HFFc6 (cell line): ENCODE measurements around the gene PHACTR1. TPM values are rescaled to one million over a fixed set of nuclear protein-coding genes. Genes with fewer than 3 reads are reported as not detected.

Source experiments
- DNase-seq: peaks from one replicate; pipeline ENCODE4 v3.0.0-alpha.2; 2018
- H3K27ac Mint-ChIP-seq: 2 replicates; pipeline ENCODE4 v1.8.0; 2020; ENCODE audit warnings: mild to moderate bottlenecking, mixed read lengths
- H3K27me3 Mint-ChIP-seq: 2 replicates; pipeline ENCODE4 v1.8.0; 2021; ENCODE audit warnings: mild to moderate bottlenecking, moderate library complexity, mixed read lengths; ENCODE audit not compliant: insufficient read depth
- H3K36me3 Mint-ChIP-seq: 2 replicates; pipeline ENCODE4 v1.8.0; 2021; ENCODE audit warnings: low read depth, mixed read lengths
- H3K4me1 Mint-ChIP-seq: 2 replicates; pipeline ENCODE4 v1.8.0; 2020; ENCODE audit warnings: low read depth, mixed read lengths
- H3K4me3 Mint-ChIP-seq: 2 replicates; pipeline ENCODE4 v1.8.0; 2020; ENCODE audit warnings: mild to moderate bottlenecking, moderate library complexity, mixed read lengths
- H3K9me3 Mint-ChIP-seq: 2 replicates; pipeline ENCODE4 v1.8.0; 2020; ENCODE audit warnings: mild to moderate bottlenecking, mixed read lengths
- total RNA-seq, 6 experiments: library from RNA; stranded (reverse); fragmentation: NEBNext Ultra II Directional; extraction: Animal tissue kit (Norgen Biotek cat#: 25700); gene quantifications; 2 replicates in 1 of 6; 3 replicates in 5 of 6; pipeline ENCODE4 v1.2.3, GENCODE V29; 2021
- TF ChIP-seq, protein P1 (sequence below): fragments of 200-600 bp; sonication (generic); IDR thresholded peaks from 2 replicates; pipeline ENCODE4 v1.5.0; 2021; ENCODE audit warnings: antibody characterized with exemption, mild to moderate bottlenecking

PHACTR1 gene
- total RNA-seq, 6 experiments from 2014 or later, result 2.5 to 4.7 (median 3.9) TPM

DNA sequence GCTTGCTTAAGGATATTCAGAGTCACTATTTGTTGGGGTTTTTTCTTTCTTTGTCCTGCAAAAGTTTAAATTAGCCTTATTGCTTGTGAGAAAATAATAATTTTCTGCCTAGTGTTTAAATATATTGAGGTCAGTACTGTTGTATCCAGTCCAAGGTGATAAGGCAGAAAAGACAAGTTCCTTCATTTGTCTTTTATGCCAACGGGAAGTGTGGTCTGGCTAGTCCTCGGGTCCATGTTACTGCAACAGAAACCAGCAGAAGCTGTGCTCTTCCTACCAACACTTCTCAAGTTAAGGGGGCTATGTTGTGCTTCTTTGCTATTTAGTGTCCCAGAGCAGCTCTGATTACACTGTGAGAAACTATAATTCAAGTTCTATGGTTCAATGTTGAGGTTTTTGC lies 310.6 kb downstream of the PHACTR1 start:
- Mint-ChIP-seq H3K27me3 (no peaks in the 10 kb centered on the region; the same call in 1 of the 2 replicates), H3K9me3 (no peaks in the 10 kb centered on the region)

DNA sequence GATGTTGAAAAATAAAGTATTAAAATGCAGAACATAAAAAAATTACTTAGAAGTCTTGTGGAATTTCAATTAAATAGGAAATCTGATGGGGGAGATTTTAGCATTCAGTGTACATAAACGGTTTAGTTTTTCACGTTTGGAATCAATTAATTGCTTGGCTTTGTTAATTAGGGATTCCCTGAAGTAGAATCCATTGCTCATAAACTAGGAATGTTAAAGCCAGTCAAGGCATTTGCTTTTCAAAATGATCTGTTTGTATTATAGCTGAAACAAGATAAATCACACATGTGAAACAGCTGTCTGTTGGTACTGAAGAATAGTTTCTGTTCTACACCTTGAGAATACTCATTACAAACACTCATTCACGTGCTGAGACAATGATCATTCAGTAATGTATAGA lies 313.8 kb downstream of the PHACTR1 start:
- no peaks in the 10 kb centered on the region; the same call in 1 of the 2 replicates for H3K27me3 Mint-ChIP-seq
- no peak for DNase-seq
- H3K4me3 Mint-ChIP-seq, result no peak overlapping the region
- H3K9me3 Mint-ChIP-seq, result no peaks in the 10 kb centered on the region
- no peaks in the 10 kb centered on the region for H3K36me3 Mint-ChIP-seq
- H3K4me1 Mint-ChIP-seq, result peaks cover 20% of the 10 kb centered on the region
- TF ChIP-seq, protein P1, sequence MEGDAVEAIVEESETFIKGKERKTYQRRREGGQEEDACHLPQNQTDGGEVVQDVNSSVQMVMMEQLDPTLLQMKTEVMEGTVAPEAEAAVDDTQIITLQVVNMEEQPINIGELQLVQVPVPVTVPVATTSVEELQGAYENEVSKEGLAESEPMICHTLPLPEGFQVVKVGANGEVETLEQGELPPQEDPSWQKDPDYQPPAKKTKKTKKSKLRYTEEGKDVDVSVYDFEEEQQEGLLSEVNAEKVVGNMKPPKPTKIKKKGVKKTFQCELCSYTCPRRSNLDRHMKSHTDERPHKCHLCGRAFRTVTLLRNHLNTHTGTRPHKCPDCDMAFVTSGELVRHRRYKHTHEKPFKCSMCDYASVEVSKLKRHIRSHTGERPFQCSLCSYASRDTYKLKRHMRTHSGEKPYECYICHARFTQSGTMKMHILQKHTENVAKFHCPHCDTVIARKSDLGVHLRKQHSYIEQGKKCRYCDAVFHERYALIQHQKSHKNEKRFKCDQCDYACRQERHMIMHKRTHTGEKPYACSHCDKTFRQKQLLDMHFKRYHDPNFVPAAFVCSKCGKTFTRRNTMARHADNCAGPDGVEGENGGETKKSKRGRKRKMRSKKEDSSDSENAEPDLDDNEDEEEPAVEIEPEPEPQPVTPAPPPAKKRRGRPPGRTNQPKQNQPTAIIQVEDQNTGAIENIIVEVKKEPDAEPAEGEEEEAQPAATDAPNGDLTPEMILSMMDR, result no peak
- no peak overlapping the region for H3K27ac Mint-ChIP-seq

More for the DNA sequence above, 310.6 kb downstream of the PHACTR1 start:
- Mint-ChIP-seq H3K36me3 (no peaks in the 10 kb centered on the region), H3K4me3 (no peak overlapping the region), H3K27ac (no peak overlapping the region), H3K4me1 (peaks cover 20% of the 10 kb centered on the region)
- TF ChIP-seq, protein P1, result no peak
- no peak for DNase-seq

DNA sequence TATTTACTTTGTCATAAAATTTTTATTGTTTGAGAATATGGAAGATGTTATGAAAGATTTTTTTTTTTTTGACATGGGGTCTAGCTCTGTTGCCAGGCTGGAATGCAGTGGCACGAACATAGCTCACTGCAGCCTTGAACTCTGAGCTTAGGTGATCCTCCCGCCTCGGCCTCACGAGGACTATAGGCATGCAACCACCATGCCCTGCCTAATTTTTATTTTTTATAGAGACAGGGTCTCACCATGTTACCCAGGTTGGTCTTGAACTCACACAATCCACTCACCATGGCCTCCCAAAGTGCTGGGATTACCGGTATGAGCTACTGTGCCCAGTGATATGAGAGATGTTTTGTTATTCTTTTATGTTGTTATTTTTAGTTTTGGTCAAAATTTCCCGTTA lies 316.0 kb downstream of the PHACTR1 start:
- Mint-ChIP-seq H3K4me1 (peaks cover 12% of the 10 kb centered on the region), H3K4me3 (no peak overlapping the region), H3K36me3 (no peaks in the 10 kb centered on the region), H3K9me3 (no peaks in the 10 kb centered on the region), H3K27ac (no peak overlapping the region), H3K27me3 (no peaks in the 10 kb centered on the region; the same call in 1 of the 2 replicates)
- TF ChIP-seq, protein P1, result no peak
- DNase-seq, result no peak

DNA sequence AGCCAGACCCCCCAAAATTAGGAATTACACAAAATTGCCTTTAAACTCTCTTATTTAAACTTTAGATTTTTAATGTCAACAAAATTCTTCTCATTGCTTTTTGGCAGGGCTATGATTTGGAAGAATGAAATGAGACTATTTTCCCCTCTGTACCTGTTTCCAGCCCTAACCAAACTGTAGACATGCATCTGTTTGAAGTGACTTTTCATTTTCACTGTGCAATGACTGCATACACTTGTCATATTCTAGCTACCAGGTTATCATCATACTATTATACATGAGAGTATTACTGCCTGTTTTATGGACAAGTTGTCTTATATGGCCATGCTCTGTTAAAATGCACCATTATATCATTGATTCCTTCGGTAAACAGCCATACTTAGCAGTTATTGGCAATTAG lies 316.6 kb downstream of the PHACTR1 start:
- Mint-ChIP-seq H3K36me3 (no peaks in the 10 kb centered on the region), H3K4me1 (peaks cover 12% of the 10 kb centered on the region), H3K4me3 (no peak overlapping the region), H3K27me3 (no peaks in the 10 kb centered on the region), H3K9me3 (no peaks in the 10 kb centered on the region), H3K27ac (no peak overlapping the region)
- TF ChIP-seq, protein P1, result no peak
- DNase-seq, result no peak

DNA sequence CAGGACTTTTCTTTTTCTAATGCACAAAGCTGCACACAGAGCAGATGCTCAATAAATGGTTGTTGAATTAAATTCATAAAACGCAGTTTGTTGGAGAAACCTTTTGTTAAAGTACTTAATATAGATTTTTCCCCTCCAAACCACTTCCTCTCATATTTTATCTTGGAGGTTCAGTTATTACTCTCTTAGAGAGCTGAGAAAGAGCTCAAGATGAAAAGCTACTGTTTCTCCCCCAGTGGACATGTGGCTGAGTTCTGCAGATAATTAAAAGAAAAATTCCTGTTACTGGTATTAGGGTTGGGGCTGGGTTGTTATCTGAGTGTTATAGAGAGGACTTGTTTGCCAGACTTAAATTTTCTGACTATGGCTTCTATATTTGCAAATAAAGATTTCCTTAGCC lies 317.7 kb downstream of the PHACTR1 start:
- peaks cover 12% of the 10 kb centered on the region for H3K4me1 Mint-ChIP-seq
- H3K27me3 Mint-ChIP-seq, result no peaks in the 10 kb centered on the region
- no peak for DNase-seq
- H3K4me3 Mint-ChIP-seq, result no peak overlapping the region
- no peaks in the 10 kb centered on the region for H3K9me3 Mint-ChIP-seq
- TF ChIP-seq, protein P1, result no peak
- no peaks in the 10 kb centered on the region for H3K36me3 Mint-ChIP-seq
- H3K27ac Mint-ChIP-seq, result no peak overlapping the region

DNA sequence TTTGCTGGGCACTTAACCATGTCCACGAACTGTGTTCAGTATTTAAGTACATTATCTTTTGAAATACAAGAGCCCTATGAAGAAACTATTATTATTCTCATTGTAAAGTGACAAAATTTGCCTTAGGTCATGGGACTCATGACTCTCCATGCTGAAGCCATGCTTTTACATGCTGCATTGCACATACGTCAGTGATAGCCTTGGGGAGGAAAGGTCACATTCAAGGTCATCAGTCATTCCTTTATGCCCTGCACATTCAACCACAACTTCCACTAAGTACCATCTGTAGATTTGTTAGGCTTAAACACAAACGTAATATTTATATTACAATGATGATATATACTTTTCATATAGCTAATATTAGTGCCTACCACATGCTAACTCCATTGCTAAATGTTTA lies 319.0 kb downstream of the PHACTR1 start:
- Mint-ChIP-seq H3K27me3 (no peaks in the 10 kb centered on the region), H3K27ac (no peak overlapping the region), H3K4me1 (peaks cover 5% of the 10 kb centered on the region), H3K9me3 (no peaks in the 10 kb centered on the region), H3K36me3 (no peaks in the 10 kb centered on the region), H3K4me3 (no peak overlapping the region)
- TF ChIP-seq, protein P1, result no peak
- no peak for DNase-seq
